ENCODE measurements around the gene AK2. TPM values are rescaled to one million over a fixed set of nuclear protein-coding genes. Genes with fewer than 3 reads are reported as not detected.

Gene AK2
- total RNA-seq, 1 experiment from 2014 or later = 159 TPM

- TF ChIP-seq, protein P1, sequence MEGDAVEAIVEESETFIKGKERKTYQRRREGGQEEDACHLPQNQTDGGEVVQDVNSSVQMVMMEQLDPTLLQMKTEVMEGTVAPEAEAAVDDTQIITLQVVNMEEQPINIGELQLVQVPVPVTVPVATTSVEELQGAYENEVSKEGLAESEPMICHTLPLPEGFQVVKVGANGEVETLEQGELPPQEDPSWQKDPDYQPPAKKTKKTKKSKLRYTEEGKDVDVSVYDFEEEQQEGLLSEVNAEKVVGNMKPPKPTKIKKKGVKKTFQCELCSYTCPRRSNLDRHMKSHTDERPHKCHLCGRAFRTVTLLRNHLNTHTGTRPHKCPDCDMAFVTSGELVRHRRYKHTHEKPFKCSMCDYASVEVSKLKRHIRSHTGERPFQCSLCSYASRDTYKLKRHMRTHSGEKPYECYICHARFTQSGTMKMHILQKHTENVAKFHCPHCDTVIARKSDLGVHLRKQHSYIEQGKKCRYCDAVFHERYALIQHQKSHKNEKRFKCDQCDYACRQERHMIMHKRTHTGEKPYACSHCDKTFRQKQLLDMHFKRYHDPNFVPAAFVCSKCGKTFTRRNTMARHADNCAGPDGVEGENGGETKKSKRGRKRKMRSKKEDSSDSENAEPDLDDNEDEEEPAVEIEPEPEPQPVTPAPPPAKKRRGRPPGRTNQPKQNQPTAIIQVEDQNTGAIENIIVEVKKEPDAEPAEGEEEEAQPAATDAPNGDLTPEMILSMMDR (conservative IDR thresholded peaks at IDR 0.05) = no peak
- H3K4ac ChIP-seq (ENCODE audit: low read depth, low read length) = no peak overlapping the region
- Mint-ChIP-seq H3K36me3 (ENCODE audit: insufficient read depth in 1 of 3, low read depth in 3 of 3) (peaks cover 0 to 9% (median 8%) of the 10 kb centered on the region in 3 experiments; a peak in 5 of 7 replicates), H3K4me1 (peaks cover 9 to 19% of the 10 kb centered on the region in 2 experiments), H3K27me3 (ENCODE audit: low read depth) (peaks cover 32% of the 10 kb centered on the region), H3K27ac (no peak overlapping the region), H3K9me3 (peaks cover 2 to 8% of the 10 kb centered on the region in 2 experiments; a peak in 3 of 5 replicates), H3K4me3 (no peak overlapping the region)
- H3K9ac ChIP-seq (ENCODE audit: extremely low read depth, insufficient read length, low read length) = no peak overlapping the region
- no peak for DNase-seq
- peaks cover 7% of the 10 kb centered on the region for H3K79me1 ChIP-seq (ENCODE audit: insufficient read depth, low read depth, low read length, poor library complexity, severe bottlenecking)
- no peak overlapping the region for H3K23ac ChIP-seq (ENCODE audit: insufficient read length, low read depth, low read length)
- H4K91ac ChIP-seq (ENCODE audit: insufficient read length, low read depth, low read length) = no peak overlapping the region
- no peak overlapping the region for H2BK5ac ChIP-seq (ENCODE audit: insufficient read length, low read length)
- no peak overlapping the region for H2BK12ac ChIP-seq (ENCODE audit: insufficient read length, low read depth, low read length)
- no peak overlapping the region for H3K56ac ChIP-seq (ENCODE audit: insufficient read length, low read depth, low read length)
- H4K20me1 ChIP-seq (ENCODE audit: control insufficient read depth, insufficient read depth, insufficient read length) = no peaks in the 10 kb centered on the region
- no peak overlapping the region for H3K18ac ChIP-seq (ENCODE audit: insufficient read length, low read depth, low read length)
- no peak overlapping the region for H2BK20ac ChIP-seq (ENCODE audit: low read depth, low read length, poor library complexity, severe bottlenecking)
- no peak overlapping the region for H2AFZ ChIP-seq (ENCODE audit: low read length)
- H3K4me2 ChIP-seq (ENCODE audit: insufficient read depth, insufficient read length, low read length) = no peak overlapping the region
- no peak overlapping the region for H4K5ac ChIP-seq (ENCODE audit: insufficient read length, low read depth, low read length)
- no peak overlapping the region for H2BK15ac ChIP-seq (ENCODE audit: low read depth, low read length)
- peaks cover 6% of the 10 kb centered on the region for H3K23me2 ChIP-seq (ENCODE audit: insufficient read length, low read depth, low read length, poor library complexity, severe bottlenecking)
- no peaks in the 10 kb centered on the region for H3K27me3 ChIP-seq (ENCODE audit: insufficient read depth, low read length)
- H4K8ac ChIP-seq (replicated peaks; ENCODE audit: insufficient read length, low read depth, low read length) = no peak overlapping the region
- H3K27ac ChIP-seq (ENCODE audit: insufficient read length, low read depth, low read length) = no peak overlapping the region
- peaks cover 14% of the 10 kb centered on the region; the same call in 1 of the 2 replicates for H3K79me2 ChIP-seq (ENCODE audit: insufficient read depth, low read length)
- no peak overlapping the region for H2AK5ac ChIP-seq (ENCODE audit: insufficient read length, low read length)
- no peak overlapping the region for H3K14ac ChIP-seq (ENCODE audit: insufficient read depth, low read length)
- H3K4me1 ChIP-seq (ENCODE audit: insufficient read depth, low read length) = 0 out of 2 replicates have a peak, but pooled peaks cover 2% of the 10 kb centered on the region
- H2BK120ac ChIP-seq (ENCODE audit: low read depth, low read length, poor library complexity, severe bottlenecking) = no peak overlapping the region
- no peak overlapping the region for H3T11ph ChIP-seq (ENCODE audit: low read length)
- WGBS (ENCODE audit: extremely low coverage, insufficient read length, low lambda C conversion rate) = no CpG with 5 or more reads among the region's 8 CpGs
- no peaks in the 10 kb centered on the region for H3K9me3 ChIP-seq (ENCODE audit: control insufficient read depth, low read depth, low read length)
Measured at GRCh38 chr1:33039840-33040239, 3.2 kb upstream of the AK2 start.
